Measurements from ENCODE around the gene NXF2B. TPM values are rescaled to one million over a fixed set of nuclear protein-coding genes. Genes with fewer than 3 reads are reported as not detected.

Gene NXF2B
- total RNA-seq (2022; extraction: Qiagen RNA extraction; ENCODE audit: low read depth): not detected in 5 replicates

GRCh38 chrX:102439908-102440307 is at the start of gene NXF2B:
TSS of gene NXF2B (minus strand) at chrX:102440008. CDS start at chrX:102380036, 59,972 bp downstream.

GRCh38 chrX:102471762-102472220 is 32.0 kb upstream of the NXF2B start, which contains the start of gene TCP11X2:
TSS of gene TCP11X2 (minus strand) at chrX:102471812.

Other genes with a start within 250 kb of the NXF2B start
- gene TCP11X1, start 224.7 kb downstream of the NXF2B start, total RNA-seq (2022; extraction: Qiagen RNA extraction; ENCODE audit: low read depth): not detected in 5 replicates
- gene NXF2, start 192.8 kb downstream of the NXF2B start, total RNA-seq (2022; extraction: Qiagen RNA extraction; ENCODE audit: low read depth): not detected in 5 replicates
- not detected in 5 replicates for gene TCP11X2, start 31.8 kb upstream of the NXF2B start, total RNA-seq (2022; extraction: Qiagen RNA extraction; ENCODE audit: low read depth)
- 0.15 to 1.1 TPM (median 0.71 TPM) in 5 replicates for gene TMSB15A, start 76.7 kb upstream of the NXF2B start, total RNA-seq (2022; extraction: Qiagen RNA extraction; ENCODE audit: low read depth)
- 8.6 to 18.3 TPM (median 11.6 TPM) in 5 replicates for gene ARMCX5, start 159.5 kb upstream of the NXF2B start, total RNA-seq (2022; extraction: Qiagen RNA extraction; ENCODE audit: low read depth)
- 0.29 to 0.40 TPM (median 0.30 TPM) in 5 replicates for gene GPRASP1, start 211.5 kb upstream of the NXF2B start, total RNA-seq (2022; extraction: Qiagen RNA extraction; ENCODE audit: low read depth)